Measurements from ENCODE around the gene IPMK.

GRCh38 chr10:58220769-58221451, 46.8 kb downstream of the IPMK start:
- no peak for TF ChIP-seq EZH2 (IDR thresholded peaks at IDR 0.05; ENCODE audit: borderline replicate concordance, low read length)
- no peak for TF ChIP-seq CTCF (conservative IDR thresholded peaks at IDR 0.05 in 1 of 2, IDR thresholded peaks at IDR 0.05 in 1 of 2; ENCODE audit: extremely low read depth in 1 of 2, insufficient read depth in 1 of 2, low read depth in 1 of 2, low read length in 2 of 2)
